ENCODE data around the gene CGREF1.

- TF ChIP-seq CTCF (IDR thresholded peaks at IDR 0.05; ENCODE audit: extremely low read depth in 1 of 2, insufficient read depth in 1 of 2, low read depth in 1 of 2, low read length in 2 of 2) (no peak), JUN (IDR thresholded peaks at IDR 0.05; ENCODE audit: borderline replicate concordance, insufficient read depth, insufficient read length, low read depth) (no peak), POLR2AphosphoS5 (IDR thresholded peaks at IDR 0.05; ENCODE audit: insufficient read depth, low read depth, low read length) (no peak), MAX (IDR thresholded peaks at IDR 0.05; ENCODE audit: insufficient read depth, insufficient read length) (no peak), EZH2 (IDR thresholded peaks at IDR 0.05; ENCODE audit: borderline replicate concordance, low read depth, low read length, severe bottlenecking) (no peak)
Observed at GRCh38 chr2:27058210-27058609, 60.7 kb downstream of the CGREF1 start.

All from endothelial cell of umbilical vein (primary cell).